Islet precursor cell (in vitro differentiated cells): ENCODE data around the gene CLDN4.

Experiments
- DNase-seq: peaks from one replicate; pipeline ENCODE4 v3.0.0-alpha.2; 2018

Gene CLDN4

GRCh38 chr7:73876973-73877372 is 46.2 kb downstream of the CLDN4 start:
- no peak for DNase-seq

- peak; percentile 60 for DNase-seq
Measured at GRCh38 chr7:73879977-73880681, 49.3 kb downstream of the CLDN4 start.

- no peak for DNase-seq
Measured at GRCh38 chr7:73880755-73881328, 50.0 kb downstream of the CLDN4 start.

GRCh38 chr7:73881352-73882046 is 50.7 kb downstream of the CLDN4 start:
- peak; percentile 50 for DNase-seq

GRCh38 chr7:73882047-73882402 is 51.2 kb downstream of the CLDN4 start:
- DNase-seq: no peak
